Mesenchymal stem cell (in vitro differentiated cells and primary cell): Measurements from ENCODE around the gene WWOX.

ENCODE experiments used
- DNase-seq: peaks from one replicate; pipeline ENCODE4 v3.0.0-alpha.2; 2013
- H2AFZ ChIP-seq: one replicate; pipeline ENCODE4 v1.6.1; 2013; ENCODE audit warnings: low read depth, mild to moderate bottlenecking, control low read depth, inconsistent platforms, low read length, moderate library complexity
- H2AK5ac ChIP-seq: 2 replicates; pipeline ENCODE4 v1.6.1; 2013; ENCODE audit warnings: low read length, moderate library complexity, mild to moderate bottlenecking, inconsistent platforms; ENCODE audit not compliant: severe bottlenecking
- H2BK120ac ChIP-seq: one replicate; pipeline ENCODE4 v1.6.1; 2013; ENCODE audit warnings: low read depth, mild to moderate bottlenecking, inconsistent platforms, low read length, moderate library complexity
- H2BK12ac ChIP-seq, 2 experiments: one replicate each; pipeline ENCODE4 v1.6.1; 2013; ENCODE audit warnings: inconsistent platforms in 2 of 2, low read length in 2 of 2, mild to moderate bottlenecking in 2 of 2, moderate library complexity in 2 of 2, control low read depth in 1 of 2
- H2BK15ac ChIP-seq: one replicate; pipeline ENCODE4 v1.6.1; 2013; ENCODE audit warnings: mild to moderate bottlenecking, low read depth, inconsistent platforms; ENCODE audit not compliant: poor library complexity, severe bottlenecking
- H2BK5ac ChIP-seq: 2 replicates; pipeline ENCODE4 v1.6.1; 2013; ENCODE audit warnings: low read depth, mild to moderate bottlenecking, low read length, control low read depth, inconsistent platforms; ENCODE audit not compliant: poor library complexity, severe bottlenecking
- H3K14ac ChIP-seq, 2 experiments: one replicate each; pipeline ENCODE4 v1.6.1; 2013; ENCODE audit warnings: inconsistent platforms in 2 of 2, low read length in 2 of 2, control low read depth in 1 of 2, mild to moderate bottlenecking in 1 of 2, moderate library complexity in 1 of 2
- H3K18ac ChIP-seq, 2 experiments: one replicate each; pipeline ENCODE4 v1.6.1; 2013; ENCODE audit warnings: inconsistent platforms in 2 of 2, low read length in 2 of 2, control low read depth in 1 of 2, low read depth in 1 of 2, mild to moderate bottlenecking in 1 of 2
- H3K23ac ChIP-seq, 2 experiments: one replicate each; pipeline ENCODE4 v1.6.1; 2013; ENCODE audit warnings: inconsistent platforms in 2 of 2, low read length in 2 of 2, mild to moderate bottlenecking in 2 of 2, moderate library complexity in 2 of 2, control low read depth in 1 of 2
- H3K27ac ChIP-seq: 2 replicates; pipeline ENCODE4 v1.5.1; 2013; ENCODE audit warnings: mild to moderate bottlenecking, moderate library complexity, low read length, control low read depth, inconsistent platforms; ENCODE audit not compliant: poor library complexity, severe bottlenecking
- H3K27me3 ChIP-seq, 2 experiments: 2 replicates each; pipeline versions ENCODE4 v1.6.1 to v1.7.0; 2013; ENCODE audit warnings: low read length in 2 of 2, mild to moderate bottlenecking in 2 of 2, moderate library complexity in 2 of 2, control low read depth in 1 of 2, inconsistent platforms in 1 of 2; ENCODE audit not compliant: control insufficient read depth in 1 of 2, insufficient read depth in 1 of 2
- H3K36me3 ChIP-seq, 2 experiments: 2 replicates each; pipeline versions ENCODE4 v1.6.1 to v1.7.0; 2013; ENCODE audit warnings: low read length in 2 of 2, control low read depth in 1 of 2, inconsistent platforms in 1 of 2, low read depth in 1 of 2, mild to moderate bottlenecking in 1 of 2; ENCODE audit not compliant: insufficient read depth in 2 of 2, control insufficient read depth in 1 of 2
- H3K4ac ChIP-seq, 2 experiments: one replicate each; pipeline ENCODE4 v1.6.1; 2013; ENCODE audit warnings: inconsistent platforms in 2 of 2, low read length in 2 of 2, mild to moderate bottlenecking in 2 of 2, moderate library complexity in 2 of 2, control low read depth in 1 of 2, low read depth in 1 of 2
- H3K4me1 ChIP-seq: 2 replicates; pipeline ENCODE4 v1.6.1; 2013; ENCODE audit warnings: low read depth, low read length, control low read depth; ENCODE audit not compliant: control insufficient read depth, insufficient read depth
- H3K4me2 ChIP-seq: 2 replicates; pipeline ENCODE4 v1.6.1; 2013; ENCODE audit warnings: low read length, mild to moderate bottlenecking, inconsistent platforms; ENCODE audit not compliant: poor library complexity, severe bottlenecking
- H3K4me3 ChIP-seq, 2 experiments: 2 replicates each; pipeline versions ENCODE4 v1.5.1 to v1.7.0; 2013; ENCODE audit warnings: low read length in 2 of 2, mild to moderate bottlenecking in 2 of 2, control low read depth in 1 of 2, low read depth in 1 of 2; ENCODE audit not compliant: insufficient read depth in 1 of 2
- H3K79me1 ChIP-seq: replicated peaks from 2 replicates; pipeline ENCODE4 v1.6.1; 2013; ENCODE audit warnings: mild to moderate bottlenecking, control low read depth, low read length, inconsistent platforms; ENCODE audit not compliant: poor library complexity, severe bottlenecking
- H3K9ac ChIP-seq: 2 replicates; pipeline ENCODE4 v1.7.0; 2013; ENCODE audit warnings: mild to moderate bottlenecking, low read length, moderate library complexity
- H3K9me3 ChIP-seq: 2 replicates; pipeline ENCODE4 v1.7.0; 2013; ENCODE audit warnings: mild to moderate bottlenecking, low read length; ENCODE audit not compliant: control insufficient read depth
- H4K8ac ChIP-seq: one replicate; pipeline ENCODE4 v1.6.1; 2013; ENCODE audit warnings: inconsistent platforms, mild to moderate bottlenecking, low read length, moderate library complexity
- H4K91ac ChIP-seq: one replicate; pipeline ENCODE4 v1.6.1; 2013; ENCODE audit warnings: mild to moderate bottlenecking, low read length, inconsistent platforms
- WGBS: methylation state at CpG from one replicate; pipeline ENCODE4 v1.1.7; 2013; ENCODE audit warnings: mixed read lengths; 5-methylcytosine and 5-hydroxymethylcytosine counted together

Gene WWOX

DNA sequence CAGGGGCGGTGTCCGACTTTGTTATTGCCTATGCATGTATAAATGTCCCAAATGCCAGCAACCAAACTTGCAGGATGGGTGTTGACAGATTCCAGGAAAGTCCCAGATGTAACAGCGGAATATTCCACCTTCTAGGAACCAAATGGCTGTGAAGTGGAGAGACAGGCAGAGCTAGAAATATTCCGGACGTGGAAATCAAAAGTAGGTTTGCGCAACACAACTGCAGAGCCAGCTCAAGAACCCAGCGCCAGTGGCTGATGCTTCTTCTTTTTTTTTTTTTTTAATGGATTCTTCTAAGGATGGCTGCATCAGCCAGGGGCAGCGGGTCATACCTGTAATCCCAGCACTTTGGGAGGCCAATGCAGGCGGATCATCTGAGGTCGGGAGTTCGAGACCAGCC is 899.4 kb downstream of the WWOX start:
- Histone ChIP-seq H3K18ac (no peak overlapping the region), H2BK15ac (no peak overlapping the region), H3K79me1 (no peaks in the 10 kb centered on the region), H4K91ac (no peak overlapping the region), H3K14ac (no peak overlapping the region), H2BK120ac (no peak overlapping the region), H3K4me1 (no peaks in the 10 kb centered on the region), H3K27ac (no peak overlapping the region), H3K9me3 (no peaks in the 10 kb centered on the region), H2BK5ac (no peak overlapping the region), H3K4ac (no peak overlapping the region), H3K4me3 (no peak overlapping the region), H3K9ac (no peak overlapping the region), H2BK12ac (no peak overlapping the region), H2AFZ (no peak overlapping the region), H3K23ac (no peak overlapping the region), H2AK5ac (no peak overlapping the region), H3K4me2 (no peak overlapping the region), H3K27me3 (no peaks in the 10 kb centered on the region), H3K36me3 (no peaks in the 10 kb centered on the region), H4K8ac (no peak overlapping the region)
- DNase-seq = no peak
- WGBS = 84% methylated on average over 11 of the region's 11 CpGs

GRCh38 chr16:79001156-79001967 is 901.9 kb downstream of the WWOX start:
- no peaks in the 10 kb centered on the region for H3K4me1 ChIP-seq
- H3K4me3 ChIP-seq = no peak overlapping the region
- H3K18ac ChIP-seq = no peak overlapping the region
- no peaks in the 10 kb centered on the region for H3K27me3 ChIP-seq
- H4K91ac ChIP-seq = no peak overlapping the region
- H2BK12ac ChIP-seq = no peak overlapping the region
- H3K27ac ChIP-seq = no peak overlapping the region
- no peak overlapping the region for H3K9ac ChIP-seq
- H3K14ac ChIP-seq = no peak overlapping the region
- no peaks in the 10 kb centered on the region for H3K79me1 ChIP-seq
- no peak overlapping the region for H2BK5ac ChIP-seq
- no peak overlapping the region for H2BK120ac ChIP-seq
- no peak overlapping the region for H2BK15ac ChIP-seq
- H3K9me3 ChIP-seq = no peaks in the 10 kb centered on the region
- H4K8ac ChIP-seq = no peak overlapping the region
- no peak for DNase-seq
- no peak overlapping the region for H2AK5ac ChIP-seq
- WGBS = 49% methylated on average over 6 of the region's 10 CpGs
- no peak overlapping the region for H3K4me2 ChIP-seq
- H2AFZ ChIP-seq = no peak overlapping the region
- H3K36me3 ChIP-seq = no peaks in the 10 kb centered on the region
- H3K23ac ChIP-seq = no peak overlapping the region
- no peak overlapping the region for H3K4ac ChIP-seq

DNA sequence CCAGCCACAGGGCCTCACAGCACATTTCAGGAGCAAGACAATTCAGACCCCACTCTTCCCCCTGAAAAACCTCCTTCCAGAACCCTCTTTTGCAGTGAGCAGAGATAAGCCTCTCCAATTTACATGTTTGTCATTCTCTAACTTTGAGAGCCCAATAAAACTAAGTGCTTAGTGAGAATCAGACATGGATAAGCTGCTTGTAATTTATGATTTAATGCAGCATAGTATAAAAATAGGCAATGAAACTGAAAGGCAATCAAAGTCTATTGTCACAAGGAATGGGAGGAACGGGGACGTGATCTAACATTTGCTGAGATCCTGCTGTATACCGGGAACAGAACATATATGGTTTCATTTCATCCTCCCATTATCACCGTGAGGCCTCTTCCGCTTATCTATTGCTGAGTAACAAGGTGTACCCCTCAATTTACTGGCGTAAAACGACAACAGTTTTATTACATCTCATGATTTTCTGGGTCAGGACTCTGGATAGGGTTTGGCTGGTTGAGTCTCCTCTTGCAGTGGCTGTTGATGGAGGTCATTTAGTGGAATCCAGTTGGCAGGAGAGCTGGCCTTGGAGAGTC is 903.7 kb downstream of the WWOX start:
- Histone ChIP-seq H3K4me1 (no peaks in the 10 kb centered on the region), H3K14ac (no peak overlapping the region), H3K27me3 (no peaks in the 10 kb centered on the region), H3K36me3 (no peaks in the 10 kb centered on the region), H3K4me2 (no peak overlapping the region), H3K4ac (no peak overlapping the region), H3K23ac (no peak overlapping the region), H3K18ac (no peak overlapping the region), H3K27ac (no peak overlapping the region), H2BK120ac (no peak overlapping the region), H2BK5ac (no peak overlapping the region), H2AK5ac (no peak overlapping the region), H3K9me3 (no peaks in the 10 kb centered on the region), H2AFZ (no peak overlapping the region), H4K8ac (no peak overlapping the region), H4K91ac (no peak overlapping the region), H2BK12ac (no peak overlapping the region), H3K79me1 (no peaks in the 10 kb centered on the region), H2BK15ac (no peak overlapping the region), H3K9ac (no peak overlapping the region), H3K4me3 (no peak overlapping the region)
- WGBS = 87% methylated on average over 7 of the region's 7 CpGs
- DNase-seq = no peak

- H3K36me3 ChIP-seq = no peaks in the 10 kb centered on the region
- H3K9ac ChIP-seq = no peak overlapping the region
- H3K27me3 ChIP-seq = no peaks in the 10 kb centered on the region
- no peak overlapping the region for H3K4me3 ChIP-seq
- no peak overlapping the region for H3K4ac ChIP-seq
- H2BK120ac ChIP-seq = no peak overlapping the region
- no peak for DNase-seq
- no peak overlapping the region for H4K91ac ChIP-seq
- H2BK15ac ChIP-seq = no peak overlapping the region
- 98% methylated on average over 8 of the region's 12 CpGs for WGBS
- no peak overlapping the region for H2AFZ ChIP-seq
- no peak overlapping the region for H3K27ac ChIP-seq
- no peak overlapping the region for H3K4me2 ChIP-seq
- H2BK12ac ChIP-seq = no peak overlapping the region
- H3K18ac ChIP-seq = no peak overlapping the region
- H3K79me1 ChIP-seq = no peaks in the 10 kb centered on the region
- no peak overlapping the region for H4K8ac ChIP-seq
- H3K23ac ChIP-seq = no peak overlapping the region
- no peak overlapping the region for H3K14ac ChIP-seq
- H2BK5ac ChIP-seq = no peak overlapping the region
- no peaks in the 10 kb centered on the region for H3K4me1 ChIP-seq
- H3K9me3 ChIP-seq = no peaks in the 10 kb centered on the region
- no peak overlapping the region for H2AK5ac ChIP-seq
Observed at GRCh38 chr16:79004309-79004708, 904.9 kb downstream of the WWOX start.
